Measurements from ENCODE around the gene MDH2. TPM values are rescaled to one million over a fixed set of nuclear protein-coding genes. Genes with fewer than 3 reads are reported as not detected.
A peak's percentile ranks its signal among the peaks of the same experiment; 100 is the strongest.

The MDH2 gene
- total and polyA plus RNA-seq, 2 donors (not counting 1 experiment from before 2014, with no cell fraction given), result 49.4 to 90.7 TPM

DNA sequence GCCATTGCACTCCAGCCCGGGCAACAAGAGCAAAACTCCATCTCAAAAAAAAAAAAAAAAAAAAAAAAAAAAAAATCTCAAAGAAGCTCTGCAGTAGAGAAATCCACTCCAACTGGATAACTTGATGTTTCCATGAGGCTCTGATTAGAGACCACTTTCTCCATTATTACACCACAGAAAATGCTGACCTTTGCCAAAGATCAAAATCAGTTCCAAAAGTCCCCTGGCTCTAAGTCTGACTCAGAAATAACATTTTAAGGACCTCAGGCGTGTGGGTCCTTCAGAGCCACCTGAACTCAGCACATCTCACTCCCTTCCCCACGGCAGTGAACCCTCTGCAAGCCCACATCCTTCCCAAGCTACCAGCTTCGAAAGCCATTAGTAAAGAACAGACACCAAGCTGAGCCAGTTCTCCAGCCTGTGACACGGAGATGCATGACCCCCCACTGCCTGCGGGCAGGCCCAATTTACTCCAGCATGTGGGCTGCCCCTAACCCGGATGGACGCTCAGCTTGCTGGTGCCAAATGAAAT lies 39.7 kb upstream of the MDH2 start:
- no peak for DNase-seq (ENCODE audit: low read depth in 2 of 2)
- Histone ChIP-seq H3K79me2 (ENCODE audit: control insufficient read depth, insufficient read depth, low read length) (no peaks in the 10 kb centered on the region), H3K36me3 (ENCODE audit: control insufficient read depth, insufficient read depth, low read length) (peaks cover 6% of the 10 kb centered on the region), H2AFZ (ENCODE audit: low read length) (no peak overlapping the region), H3K4me3 (replicated peaks in 1 of 4; ENCODE audit: control extremely low read depth in 1 of 4, insufficient read depth in 1 of 4, low read depth in 3 of 4, low read length in 4 of 4) (no peak overlapping the region), H3K9me3 (ENCODE audit: control insufficient read depth, insufficient read depth, low read depth, low read length) (no peaks in the 10 kb centered on the region), H4K20me1 (ENCODE audit: control insufficient read depth, extremely low read depth, insufficient read depth, low read length) (no peaks in the 10 kb centered on the region), H3K4me2 (ENCODE audit: extremely low read depth, insufficient read depth, low read length) (no peak overlapping the region), H3K9ac (ENCODE audit: insufficient read depth, low read length) (no peak overlapping the region), H3K27ac (ENCODE audit: insufficient read depth, low read length) (peak overlapping the region; percentile 51), H3K27me3 (ENCODE audit: control insufficient read depth, insufficient read depth, low read length) (no peaks in the 10 kb centered on the region), H3K4me1 (ENCODE audit: control insufficient read depth, extremely low read depth, insufficient read depth, low read length) (peaks cover 26% of the 10 kb centered on the region)
- TF ChIP-seq, protein P1, sequence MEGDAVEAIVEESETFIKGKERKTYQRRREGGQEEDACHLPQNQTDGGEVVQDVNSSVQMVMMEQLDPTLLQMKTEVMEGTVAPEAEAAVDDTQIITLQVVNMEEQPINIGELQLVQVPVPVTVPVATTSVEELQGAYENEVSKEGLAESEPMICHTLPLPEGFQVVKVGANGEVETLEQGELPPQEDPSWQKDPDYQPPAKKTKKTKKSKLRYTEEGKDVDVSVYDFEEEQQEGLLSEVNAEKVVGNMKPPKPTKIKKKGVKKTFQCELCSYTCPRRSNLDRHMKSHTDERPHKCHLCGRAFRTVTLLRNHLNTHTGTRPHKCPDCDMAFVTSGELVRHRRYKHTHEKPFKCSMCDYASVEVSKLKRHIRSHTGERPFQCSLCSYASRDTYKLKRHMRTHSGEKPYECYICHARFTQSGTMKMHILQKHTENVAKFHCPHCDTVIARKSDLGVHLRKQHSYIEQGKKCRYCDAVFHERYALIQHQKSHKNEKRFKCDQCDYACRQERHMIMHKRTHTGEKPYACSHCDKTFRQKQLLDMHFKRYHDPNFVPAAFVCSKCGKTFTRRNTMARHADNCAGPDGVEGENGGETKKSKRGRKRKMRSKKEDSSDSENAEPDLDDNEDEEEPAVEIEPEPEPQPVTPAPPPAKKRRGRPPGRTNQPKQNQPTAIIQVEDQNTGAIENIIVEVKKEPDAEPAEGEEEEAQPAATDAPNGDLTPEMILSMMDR (conservative IDR thresholded peaks at IDR 0.05 in 1 of 2, IDR thresholded peaks at IDR 0.05 in 1 of 2; ENCODE audit: low read depth in 1 of 2, low read length in 2 of 2), result no peak
- no peak for TF ChIP-seq EZH2 (IDR thresholded peaks at IDR 0.05; ENCODE audit: low read length, missing control alignments)

DNA sequence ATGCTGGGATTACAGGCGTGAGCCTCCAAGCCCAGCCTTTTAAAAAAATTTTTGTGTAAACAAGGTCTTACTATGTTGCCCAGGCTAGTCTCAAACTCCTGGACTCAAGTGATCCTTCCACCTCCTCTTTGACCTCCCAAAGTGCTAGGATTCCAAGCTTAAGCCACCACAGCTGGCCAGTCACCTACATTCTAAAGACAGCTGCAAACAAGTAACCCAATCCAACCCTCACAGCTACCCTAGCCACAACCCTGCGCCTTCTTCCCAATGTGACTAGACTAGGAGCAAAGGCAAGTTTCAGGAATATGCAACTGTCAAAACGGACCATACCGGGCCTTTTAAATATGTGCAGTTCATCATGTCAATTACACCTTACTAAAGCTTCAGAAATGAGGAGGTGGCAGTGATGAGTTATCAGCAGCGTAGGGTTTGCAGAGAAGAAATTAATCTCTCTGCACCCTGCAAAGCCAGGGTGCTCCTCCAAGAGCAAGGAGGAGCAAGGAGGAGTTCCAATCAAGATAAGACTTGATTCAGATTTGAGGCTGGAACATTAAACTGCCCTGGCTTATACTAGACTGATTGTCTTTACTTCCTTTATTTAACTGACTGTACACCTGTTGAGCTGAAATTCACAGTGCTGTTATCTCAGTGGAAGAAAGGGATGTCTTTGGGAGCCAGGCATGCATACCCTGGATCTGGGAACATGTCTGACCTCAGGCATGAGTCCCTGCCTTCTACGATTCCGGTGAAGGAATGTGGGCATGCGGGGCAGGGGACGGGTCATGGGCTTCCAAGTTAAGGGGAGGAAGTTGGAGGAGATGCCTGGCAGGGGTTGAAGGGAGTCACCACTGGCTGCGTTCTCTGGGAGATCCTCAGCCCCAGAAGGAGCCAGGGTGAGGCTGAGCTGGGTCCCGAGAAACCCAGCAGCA lies 38.0 kb upstream of the MDH2 start:
- DNase-seq (ENCODE audit: low read depth in 2 of 2), result peak in 1 of 2 donors; percentile 29
- TF ChIP-seq EZH2 (IDR thresholded peaks at IDR 0.05; ENCODE audit: low read length, missing control alignments), result no peak
- TF ChIP-seq, protein P1 (conservative IDR thresholded peaks at IDR 0.05 in 1 of 2, IDR thresholded peaks at IDR 0.05 in 1 of 2; ENCODE audit: low read depth in 1 of 2, low read length in 2 of 2), result no peak
- no peak overlapping the region for H2AFZ ChIP-seq (ENCODE audit: low read length)

DNA sequence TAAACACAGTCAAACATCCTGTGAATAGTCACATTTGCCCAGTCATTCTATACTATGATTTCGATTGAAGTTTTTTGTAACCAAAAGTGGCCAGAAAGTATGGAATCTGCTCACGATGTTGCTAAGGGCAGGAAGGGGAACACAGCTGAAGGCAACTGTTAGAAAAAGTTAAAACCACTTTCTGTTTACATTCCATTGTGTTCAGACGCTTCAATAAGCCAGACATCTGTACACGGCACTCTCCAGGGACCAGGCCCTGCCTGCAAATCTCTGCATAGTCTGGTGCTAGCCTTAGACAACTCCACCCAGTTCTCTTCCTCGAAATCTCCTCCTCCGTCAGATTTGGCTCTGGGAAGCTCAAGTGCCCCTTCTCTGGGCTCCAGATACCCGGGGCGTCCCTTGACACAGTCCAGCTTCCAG lies 36.5 kb upstream of the MDH2 start:
- H4K20me1 ChIP-seq (ENCODE audit: control insufficient read depth, extremely low read depth, insufficient read depth, low read length), result no peaks in the 10 kb centered on the region
- H3K9ac ChIP-seq (ENCODE audit: insufficient read depth, low read length), result no peak overlapping the region
- peak overlapping the region; percentile 56 for H3K27ac ChIP-seq (ENCODE audit: insufficient read depth, low read length)
- peak; percentile 53 to 93 for DNase-seq (ENCODE audit: low read depth in 2 of 2)
- no peaks in the 10 kb centered on the region for H3K9me3 ChIP-seq (ENCODE audit: control insufficient read depth, insufficient read depth, low read depth, low read length)
- no peak for TF ChIP-seq EZH2 (IDR thresholded peaks at IDR 0.05; ENCODE audit: low read length, missing control alignments)
- TF ChIP-seq, protein P1 (conservative IDR thresholded peaks at IDR 0.05 in 1 of 2, IDR thresholded peaks at IDR 0.05 in 1 of 2; ENCODE audit: low read depth in 1 of 2, low read length in 2 of 2), result no peak
- peaks cover 26% of the 10 kb centered on the region for H3K4me1 ChIP-seq (ENCODE audit: control insufficient read depth, extremely low read depth, insufficient read depth, low read length)
- H3K36me3 ChIP-seq (ENCODE audit: control insufficient read depth, insufficient read depth, low read length), result no peaks in the 10 kb centered on the region
- H3K27me3 ChIP-seq (ENCODE audit: control insufficient read depth, insufficient read depth, low read length), result no peaks in the 10 kb centered on the region
- H3K4me2 ChIP-seq (ENCODE audit: extremely low read depth, insufficient read depth, low read length), result peak overlapping the region; percentile 49
- no peak overlapping the region for H2AFZ ChIP-seq (ENCODE audit: low read length)
- H3K79me2 ChIP-seq (ENCODE audit: control insufficient read depth, insufficient read depth, low read length), result no peaks in the 10 kb centered on the region
- H3K4me3 ChIP-seq (replicated peaks in 1 of 4; ENCODE audit: control extremely low read depth in 1 of 4, insufficient read depth in 1 of 4, low read depth in 3 of 4, low read length in 4 of 4), result no peak overlapping the region

More for the DNA sequence above, 38.0 kb upstream of the MDH2 start:
- Histone ChIP-seq H3K79me2 (ENCODE audit: control insufficient read depth, insufficient read depth, low read length) (no peaks in the 10 kb centered on the region), H3K27me3 (ENCODE audit: control insufficient read depth, insufficient read depth, low read length) (no peaks in the 10 kb centered on the region), H3K4me2 (ENCODE audit: extremely low read depth, insufficient read depth, low read length) (no peak overlapping the region), H3K36me3 (ENCODE audit: control insufficient read depth, insufficient read depth, low read length) (peaks cover 2% of the 10 kb centered on the region), H3K27ac (ENCODE audit: insufficient read depth, low read length) (peak overlapping the region; percentile 56), H3K4me1 (ENCODE audit: control insufficient read depth, extremely low read depth, insufficient read depth, low read length) (peaks cover 26% of the 10 kb centered on the region), H4K20me1 (ENCODE audit: control insufficient read depth, extremely low read depth, insufficient read depth, low read length) (no peaks in the 10 kb centered on the region), H3K9me3 (ENCODE audit: control insufficient read depth, insufficient read depth, low read depth, low read length) (no peaks in the 10 kb centered on the region), H3K9ac (ENCODE audit: insufficient read depth, low read length) (no peak overlapping the region), H3K4me3 (replicated peaks in 1 of 4; ENCODE audit: control extremely low read depth in 1 of 4, insufficient read depth in 1 of 4, low read depth in 3 of 4, low read length in 4 of 4) (no peak overlapping the region)

All from fibroblast of lung (primary cell).